Activated CD4-positive, alpha-beta T cell treated with anti-CD3 and anti-CD28 coated beads, Interleukin-2, Interleukin-6, amounts not matched to agents 100 ng/mL and 50 ng/mL, durations not matched to agents 16 hours and 8 hours (primary cell): Measurements from ENCODE around the gene SMYD3.

Experiments used
- DNase-seq: peaks from one replicate; pipeline ENCODE4 v3.0.0-alpha.2; 2020

The SMYD3 gene

GRCh38 chr1:246265481-246265880 is 241.6 kb downstream of the SMYD3 start:
- no peak for DNase-seq

- no peak for DNase-seq
Observed at GRCh38 chr1:246262281-246262680, 244.8 kb downstream of the SMYD3 start.

- no peak for DNase-seq
Observed at GRCh38 chr1:246261639-246262038, 245.4 kb downstream of the SMYD3 start.

- no peak for DNase-seq
Observed at GRCh38 chr1:246258250-246258649, 248.8 kb downstream of the SMYD3 start.

- no peak for DNase-seq
Observed at GRCh38 chr1:246255773-246256172, 251.3 kb downstream of the SMYD3 start.

- no peak for DNase-seq
Observed at GRCh38 chr1:246254854-246255253, 252.2 kb downstream of the SMYD3 start.

- no peak for DNase-seq
Observed at GRCh38 chr1:246246430-246246829, 260.6 kb downstream of the SMYD3 start.

- DNase-seq, result no peak
Observed at GRCh38 chr1:246245541-246245940, 261.5 kb downstream of the SMYD3 start.

GRCh38 chr1:246232126-246232525 is 275.0 kb downstream of the SMYD3 start:
- DNase-seq, result no peak

GRCh38 chr1:246226041-246226440 is 281.0 kb downstream of the SMYD3 start:
- DNase-seq, result no peak

GRCh38 chr1:246221485-246222255 is 285.4 kb downstream of the SMYD3 start:
- DNase-seq, result no peak

GRCh38 chr1:246220495-246221065 is 286.5 kb downstream of the SMYD3 start:
- no peak for DNase-seq

GRCh38 chr1:246219508-246220030 is 287.5 kb downstream of the SMYD3 start:
- DNase-seq, result no peak

- DNase-seq, result no peak
Observed at GRCh38 chr1:246218686-246219085, 288.4 kb downstream of the SMYD3 start.

GRCh38 chr1:246216906-246217305 is 290.2 kb downstream of the SMYD3 start:
- DNase-seq, result no peak

- no peak for DNase-seq
Observed at GRCh38 chr1:246215510-246215903, 291.6 kb downstream of the SMYD3 start.

GRCh38 chr1:246214708-246215509 is 292.2 kb downstream of the SMYD3 start:
- peak; percentile 3 for DNase-seq

- DNase-seq, result no peak
Observed at GRCh38 chr1:246213947-246214346, 293.1 kb downstream of the SMYD3 start.

GRCh38 chr1:246213502-246213901 is 293.6 kb downstream of the SMYD3 start:
- DNase-seq, result no peak

- no peak for DNase-seq
Observed at GRCh38 chr1:246213036-246213435, 294.0 kb downstream of the SMYD3 start.

- no peak for DNase-seq
Observed at GRCh38 chr1:246212013-246212412, 295.1 kb downstream of the SMYD3 start.

GRCh38 chr1:246210756-246211155 is 296.3 kb downstream of the SMYD3 start:
- DNase-seq, result no peak

GRCh38 chr1:246208105-246208504 is 299.0 kb downstream of the SMYD3 start:
- DNase-seq, result no peak

- DNase-seq, result no peak
Observed at GRCh38 chr1:246203180-246203579, 303.9 kb downstream of the SMYD3 start.
